Tibial nerve (tissue), 4 donors: ENCODE measurements around the gene APBA3. TPM values are rescaled to one million over a fixed set of nuclear protein-coding genes. Genes with fewer than 3 reads are reported as not detected.

Experiments
- DNase-seq, 2 donors: peaks; one replicate each; pipeline ENCODE4 v3.0.0-alpha.2; 2019; ENCODE audit warnings: low spot score in 2 of 2
- H3K27ac ChIP-seq, 4 donors: fragments of 200-600 bp; sonication (generic) in 3 of 4; one replicate each; pipeline ENCODE4 v1.5.1; 2017 to 2019; ENCODE audit warnings: mild to moderate bottlenecking in 1 of 4
- H3K27me3 ChIP-seq, 2 donors: fragments of 200-600 bp; sonication (generic) in 1 of 2; one replicate each; pipeline versions ENCODE4 v1.5.1 to v1.6.0; 2017 to 2019
- H3K36me3 ChIP-seq, 3 donors: fragments of 200-600 bp; sonication (generic); one replicate each; pipeline ENCODE4 v1.5.1; 2018 to 2019
- H3K4me1 ChIP-seq, 4 donors: fragments of 200-600 bp; sonication (generic) in 3 of 4; one replicate each; pipeline ENCODE4 v1.5.1; 2017 to 2019
- H3K4me3 ChIP-seq, 4 donors: fragments of 200-600 bp; sonication (generic) in 3 of 4; one replicate each; pipeline ENCODE4 v1.5.1; 2017 to 2019; ENCODE audit warnings: mild to moderate bottlenecking in 1 of 4, moderate library complexity in 1 of 4
- H3K9me3 ChIP-seq, 4 donors: fragments of 200-600 bp; sonication (generic) in 3 of 4; one replicate each; pipeline ENCODE4 v1.5.1; 2017 to 2019
- EP300 ChIP-seq, 2 donors: sonication (generic); formaldehyde crosslinking; IDR thresholded peaks; one replicate each; pipeline ENCODE4 v1.6.1; 2017; ENCODE audit warnings: antibody characterized with exemption in 2 of 2, mild to moderate bottlenecking in 1 of 2
- POLR2A ChIP-seq, 2 donors: fragments of 450-650 bp; IDR thresholded peaks; one replicate each; pipeline ENCODE4 v1.6.1; 2017; ENCODE audit warnings: antibody characterized with exemption in 2 of 2, mild to moderate bottlenecking in 2 of 2, moderate library complexity in 2 of 2
- WGBS, 2 donors: methylation state at CpG; one replicate each; pipeline ENCODE4 v1.1.5; 2018; 5-methylcytosine and 5-hydroxymethylcytosine counted together
- total RNA-seq, 4 donors: library from RNA; depleted of rRNA; stranded (reverse); fragments of >200 nt; gene quantifications; one replicate each; pipeline ENCODE4 v1.1.0, GENCODE V29; 2016
- TF ChIP-seq, protein P1 (sequence below), 5 experiments: fragments of 200-600 bp in 3 of 5; fragments of 450-650 bp in 2 of 5; sonication (generic) in 3 of 5; IDR thresholded peaks; one replicate each; pipeline ENCODE4 v1.5.1; 2016 to 2019; ENCODE audit warnings: antibody characterized with exemption in 5 of 5, mild to moderate bottlenecking in 3 of 5, moderate library complexity in 2 of 5

Gene APBA3
- total RNA-seq, 4 donors from 2014 or later: 21.6 to 51.0 (median 34.7) TPM

DNA sequence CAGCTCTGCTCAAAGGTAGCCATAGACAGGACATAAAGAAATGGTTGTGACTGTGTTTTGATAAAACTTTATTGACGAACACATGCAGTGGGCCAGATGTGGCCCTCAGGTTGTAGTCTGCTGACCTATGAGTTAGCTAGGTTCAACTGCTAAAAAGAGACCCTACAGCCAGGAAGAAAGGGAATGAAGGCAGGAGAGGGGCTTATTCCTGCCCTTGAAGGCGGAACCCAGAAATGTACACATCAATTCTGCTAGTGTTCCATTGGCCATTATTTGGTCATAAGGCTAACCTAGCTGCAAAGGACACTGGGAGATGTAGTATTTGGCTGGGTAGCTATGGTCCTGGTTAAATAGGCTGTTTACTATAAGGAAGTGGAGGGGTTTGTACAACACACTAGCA lies 18.0 kb downstream of the APBA3 start:
- H3K27ac ChIP-seq: no peak overlapping the region
- DNase-seq: no peak
- no peaks in the 10 kb centered on the region for H3K4me1 ChIP-seq
- no peak overlapping the region for H3K4me3 ChIP-seq
- H3K9me3 ChIP-seq: peaks cover 0 to 4% (median 0%) of the 10 kb centered on the region in 4 donors
- TF ChIP-seq EP300 (IDR thresholded peaks at IDR 0.05) (no peak), POLR2A (IDR thresholded peaks at IDR 0.05) (no peak)
- TF ChIP-seq, protein P1, sequence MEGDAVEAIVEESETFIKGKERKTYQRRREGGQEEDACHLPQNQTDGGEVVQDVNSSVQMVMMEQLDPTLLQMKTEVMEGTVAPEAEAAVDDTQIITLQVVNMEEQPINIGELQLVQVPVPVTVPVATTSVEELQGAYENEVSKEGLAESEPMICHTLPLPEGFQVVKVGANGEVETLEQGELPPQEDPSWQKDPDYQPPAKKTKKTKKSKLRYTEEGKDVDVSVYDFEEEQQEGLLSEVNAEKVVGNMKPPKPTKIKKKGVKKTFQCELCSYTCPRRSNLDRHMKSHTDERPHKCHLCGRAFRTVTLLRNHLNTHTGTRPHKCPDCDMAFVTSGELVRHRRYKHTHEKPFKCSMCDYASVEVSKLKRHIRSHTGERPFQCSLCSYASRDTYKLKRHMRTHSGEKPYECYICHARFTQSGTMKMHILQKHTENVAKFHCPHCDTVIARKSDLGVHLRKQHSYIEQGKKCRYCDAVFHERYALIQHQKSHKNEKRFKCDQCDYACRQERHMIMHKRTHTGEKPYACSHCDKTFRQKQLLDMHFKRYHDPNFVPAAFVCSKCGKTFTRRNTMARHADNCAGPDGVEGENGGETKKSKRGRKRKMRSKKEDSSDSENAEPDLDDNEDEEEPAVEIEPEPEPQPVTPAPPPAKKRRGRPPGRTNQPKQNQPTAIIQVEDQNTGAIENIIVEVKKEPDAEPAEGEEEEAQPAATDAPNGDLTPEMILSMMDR (IDR thresholded peaks at IDR 0.05): no peak
- WGBS, 2 donors: 95 to 98% methylated on average over 2 of the region's 2 CpGs
- peaks cover 0 to 14% of the 10 kb centered on the region in 2 donors for H3K27me3 ChIP-seq
- H3K36me3 ChIP-seq: no peaks in the 10 kb centered on the region

DNA sequence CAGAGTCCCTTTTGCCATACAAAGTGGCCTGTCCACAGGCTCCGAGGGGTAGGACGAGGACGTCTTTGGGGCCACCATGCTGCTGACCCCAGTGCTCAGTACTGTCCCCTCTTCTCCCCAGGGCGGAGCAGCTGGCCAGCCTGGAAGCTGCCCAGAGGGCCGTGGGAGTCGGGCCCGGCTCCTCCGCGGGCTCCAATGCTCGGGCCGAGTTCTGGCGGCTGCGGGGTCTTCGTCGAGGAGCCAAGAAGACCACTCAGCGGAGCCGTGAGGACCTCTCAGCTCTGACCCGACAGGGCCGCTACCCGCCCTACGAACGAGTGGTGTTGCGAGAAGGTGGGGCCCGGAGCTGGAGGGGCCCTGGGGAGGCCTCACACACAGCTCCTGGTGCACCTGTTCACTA lies 21.1 kb downstream of the APBA3 start:
- WGBS, 2 donors: 87 to 89% methylated on average over 17 to 24 of the region's 24 CpGs
- Histone ChIP-seq H3K27ac (no peak overlapping the region), H3K4me1 (no peaks in the 10 kb centered on the region), H3K36me3 (no peaks in the 10 kb centered on the region), H3K4me3 (no peak overlapping the region), H3K9me3 (peaks cover 0 to 4% (median 0%) of the 10 kb centered on the region in 4 donors), H3K27me3 (peaks cover 0 to 2% of the 10 kb centered on the region in 2 donors)
- TF ChIP-seq POLR2A (IDR thresholded peaks at IDR 0.05): no peak
- TF ChIP-seq, protein P1 (IDR thresholded peaks at IDR 0.05): no peak
- TF ChIP-seq EP300 (IDR thresholded peaks at IDR 0.05): no peak
- no peak for DNase-seq

DNA sequence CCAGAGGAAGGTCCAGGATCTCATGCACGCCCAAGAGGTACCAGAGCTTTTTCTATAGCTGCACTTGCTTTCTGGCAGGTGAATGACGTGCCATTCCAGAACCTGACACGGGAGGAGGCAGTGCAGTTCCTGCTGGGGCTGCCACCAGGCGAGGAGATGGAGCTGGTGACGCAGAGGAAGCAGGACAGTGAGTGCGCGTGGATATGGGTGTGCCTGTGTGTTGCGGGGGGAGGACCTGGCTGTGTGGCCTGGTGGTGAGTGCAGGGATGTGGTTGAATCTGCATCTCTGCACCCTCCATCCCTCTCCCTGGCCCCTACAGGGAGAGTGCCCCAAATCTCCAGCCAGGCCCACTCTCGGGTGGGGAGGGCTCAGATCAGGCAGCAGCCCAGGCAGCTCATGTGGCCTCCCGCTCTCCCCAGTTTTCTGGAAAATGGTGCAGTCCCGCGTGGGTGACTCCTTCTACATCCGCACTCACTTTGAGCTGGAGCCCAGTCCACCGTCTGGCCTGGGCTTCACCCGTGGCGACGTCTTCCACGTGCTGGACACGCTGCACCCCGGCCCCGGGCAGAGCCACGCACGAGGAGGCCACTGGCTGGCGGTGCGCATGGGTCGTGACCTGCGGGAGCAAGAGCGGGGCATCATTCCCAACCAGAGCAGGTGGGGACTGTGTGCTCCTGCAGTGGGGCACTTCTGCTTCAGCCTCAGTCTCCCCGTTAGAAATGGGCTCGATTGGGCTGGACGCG lies 22.8 kb downstream of the APBA3 start:
- 82 to 85% methylated on average over 28 to 31 of the region's 32 CpGs for WGBS, 2 donors
- Histone ChIP-seq H3K27ac (no peak overlapping the region), H3K27me3 (no peaks in the 10 kb centered on the region), H3K36me3 (no peaks in the 10 kb centered on the region), H3K4me3 (no peak overlapping the region), H3K4me1 (no peaks in the 10 kb centered on the region), H3K9me3 (peaks cover 0 to 4% (median 0%) of the 10 kb centered on the region in 4 donors)
- TF ChIP-seq EP300 (IDR thresholded peaks at IDR 0.05) (no peak), POLR2A (IDR thresholded peaks at IDR 0.05) (no peak)
- TF ChIP-seq, protein P1 (IDR thresholded peaks at IDR 0.05): no peak
- no peak for DNase-seq

DNA sequence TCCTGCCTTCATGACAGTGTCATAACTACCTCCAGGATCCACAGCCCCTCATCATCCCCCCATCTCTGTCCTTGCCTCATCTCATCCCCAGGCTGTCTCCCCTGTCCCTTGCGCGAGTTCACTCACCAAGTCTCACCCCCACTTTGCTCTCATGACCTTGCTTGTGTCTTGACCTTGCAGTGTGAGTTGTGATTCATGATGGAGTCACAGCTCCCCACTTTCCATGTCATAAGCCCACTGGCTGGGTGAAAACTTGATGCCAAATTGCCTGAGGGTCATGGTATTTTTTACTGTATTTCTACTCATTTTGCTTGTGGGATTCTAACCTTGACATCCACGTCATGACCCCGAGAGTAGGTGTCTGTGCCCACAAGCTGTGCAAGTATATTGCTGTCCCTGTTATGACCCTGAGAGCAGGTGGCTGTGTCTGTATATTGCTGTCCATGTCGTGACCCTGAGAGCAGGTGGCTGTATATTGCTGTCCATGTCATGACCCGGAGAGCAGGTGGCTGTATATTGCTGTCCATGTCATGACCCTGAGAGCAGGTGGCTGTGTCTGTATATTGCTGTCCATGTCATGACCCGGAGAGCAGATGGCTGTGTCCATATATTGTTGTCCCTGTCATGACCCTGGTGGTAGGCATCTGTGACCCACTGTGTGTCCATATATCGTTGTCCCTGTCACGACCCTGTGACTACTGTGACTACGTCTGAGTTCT lies 23.8 kb downstream of the APBA3 start:
- no peaks in the 10 kb centered on the region for H3K36me3 ChIP-seq
- 79 to 83% methylated on average over 10 of the region's 10 CpGs for WGBS, 2 donors
- no peak for TF ChIP-seq EP300 (IDR thresholded peaks at IDR 0.05)
- no peak for TF ChIP-seq POLR2A (IDR thresholded peaks at IDR 0.05)
- TF ChIP-seq, protein P1 (IDR thresholded peaks at IDR 0.05): no peak
- no peak overlapping the region for H3K27ac ChIP-seq
- no peak overlapping the region for H3K4me3 ChIP-seq
- no peak for DNase-seq
- no peaks in the 10 kb centered on the region for H3K9me3 ChIP-seq
- no peaks in the 10 kb centered on the region for H3K4me1 ChIP-seq
- H3K27me3 ChIP-seq: no peaks in the 10 kb centered on the region
